SW 1271 (cell line): Measurements from ENCODE around the gene ALAS1.

Source experiments
- DNase-seq, 2 experiments: peaks; one replicate each; lab custom pipeline; 2025; lab: John Stamatoyannopoulos, UW

The ALAS1 gene

DNA sequence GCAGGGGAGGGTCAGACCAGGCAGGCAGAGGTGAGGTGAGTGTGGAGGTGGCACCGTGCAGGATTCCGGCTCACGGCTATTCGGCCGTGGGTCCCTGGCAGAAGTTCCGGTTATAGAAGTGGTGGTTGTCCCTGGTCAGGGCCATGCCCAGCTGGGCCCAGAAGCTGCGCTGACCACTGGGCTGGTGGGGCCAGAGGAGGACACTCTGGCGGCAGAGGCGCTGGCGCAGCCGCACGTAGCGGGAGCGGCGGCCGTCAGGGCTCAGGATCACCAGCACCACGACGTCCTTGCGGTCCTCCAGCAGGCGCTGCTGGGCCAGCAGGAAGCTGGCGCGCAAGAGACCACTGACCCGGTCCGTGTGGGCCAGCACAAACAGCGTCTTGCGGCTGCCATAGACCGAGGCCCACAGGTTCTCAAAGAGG is 23.2 kb downstream of the ALAS1 start:
- no peak for DNase-seq

DNA sequence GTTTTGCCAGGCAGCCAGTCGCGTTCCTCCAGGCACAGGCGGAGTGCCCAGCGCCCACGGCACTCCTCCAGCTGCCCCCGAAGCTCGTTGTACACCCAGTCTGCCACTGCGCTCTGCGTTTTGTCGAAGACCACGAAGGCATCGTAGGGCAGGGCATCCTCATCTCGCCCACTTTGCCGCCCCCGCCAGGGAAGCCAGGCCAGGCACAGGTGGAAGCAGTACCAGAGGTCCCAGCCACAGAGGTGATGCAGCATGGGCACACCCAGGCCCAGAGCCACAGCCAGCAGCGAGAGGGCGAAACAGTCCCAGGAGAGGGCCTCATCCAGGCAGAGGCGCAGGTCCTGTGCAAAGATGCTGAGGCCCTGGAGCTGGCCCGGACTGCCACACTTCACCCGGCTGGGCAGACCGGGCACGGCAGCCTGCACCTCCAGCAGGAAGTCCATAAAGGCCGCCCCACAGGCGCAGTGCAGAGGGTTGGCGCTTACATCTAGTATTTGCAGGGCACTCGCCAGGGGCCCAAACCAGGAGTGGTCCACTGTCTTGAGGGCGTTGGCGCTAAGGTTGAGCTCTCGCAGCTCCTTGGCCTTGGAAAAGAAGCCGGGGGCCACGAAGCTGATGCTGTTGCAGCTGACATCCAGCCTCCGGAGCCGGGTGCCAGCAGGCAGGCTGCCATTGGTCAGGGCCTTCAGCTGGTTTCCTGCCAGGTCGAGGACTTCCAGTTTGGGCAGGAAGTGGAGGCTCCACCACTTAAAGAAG is 23.8 kb downstream of the ALAS1 start:
- no peak for DNase-seq

DNA sequence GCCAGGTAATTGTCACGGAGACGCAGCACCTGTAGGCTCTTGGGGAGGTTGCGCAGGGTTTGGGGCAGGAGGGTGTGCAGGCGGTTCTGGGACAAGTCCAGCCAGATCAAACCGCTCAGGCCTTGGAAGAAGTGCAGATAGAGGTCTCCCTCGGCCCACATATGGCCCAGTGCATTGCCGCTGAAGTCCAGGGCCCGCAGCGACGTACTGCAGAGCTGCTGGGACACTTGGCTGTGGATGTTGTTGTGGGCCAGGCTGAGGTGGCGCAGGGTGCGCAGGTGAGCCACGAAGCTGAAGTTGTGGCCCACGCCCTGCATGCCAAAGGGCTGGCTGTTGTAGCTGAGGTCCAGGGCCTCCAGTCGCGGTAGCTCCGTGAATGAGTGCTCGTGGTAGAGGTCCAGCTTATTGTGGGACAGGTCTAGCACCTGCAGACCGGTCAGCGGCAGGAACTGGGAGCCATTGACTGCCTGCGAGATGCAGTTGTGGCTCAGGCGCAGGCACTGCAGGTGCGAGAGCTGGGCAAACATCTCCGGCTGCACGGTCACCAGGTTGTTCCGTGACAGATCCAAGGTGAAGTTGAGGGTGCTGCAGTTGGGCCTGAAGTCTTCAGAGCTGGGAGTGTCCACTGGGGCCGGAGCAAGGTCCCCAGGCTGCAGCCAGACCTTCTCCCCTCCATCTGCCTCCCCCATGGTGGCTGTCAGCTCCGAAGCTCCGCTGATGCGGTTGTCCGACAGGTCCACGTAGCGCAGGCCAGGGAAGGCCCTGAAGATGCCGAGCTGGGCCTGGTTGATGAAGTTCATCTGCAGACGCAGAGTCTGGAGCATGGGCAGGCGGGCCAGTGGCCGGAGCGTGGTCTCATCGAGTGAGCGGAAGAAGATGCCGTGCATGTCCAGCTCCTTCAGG is 24.6 kb downstream of the ALAS1 start:
- no peak for DNase-seq

DNA sequence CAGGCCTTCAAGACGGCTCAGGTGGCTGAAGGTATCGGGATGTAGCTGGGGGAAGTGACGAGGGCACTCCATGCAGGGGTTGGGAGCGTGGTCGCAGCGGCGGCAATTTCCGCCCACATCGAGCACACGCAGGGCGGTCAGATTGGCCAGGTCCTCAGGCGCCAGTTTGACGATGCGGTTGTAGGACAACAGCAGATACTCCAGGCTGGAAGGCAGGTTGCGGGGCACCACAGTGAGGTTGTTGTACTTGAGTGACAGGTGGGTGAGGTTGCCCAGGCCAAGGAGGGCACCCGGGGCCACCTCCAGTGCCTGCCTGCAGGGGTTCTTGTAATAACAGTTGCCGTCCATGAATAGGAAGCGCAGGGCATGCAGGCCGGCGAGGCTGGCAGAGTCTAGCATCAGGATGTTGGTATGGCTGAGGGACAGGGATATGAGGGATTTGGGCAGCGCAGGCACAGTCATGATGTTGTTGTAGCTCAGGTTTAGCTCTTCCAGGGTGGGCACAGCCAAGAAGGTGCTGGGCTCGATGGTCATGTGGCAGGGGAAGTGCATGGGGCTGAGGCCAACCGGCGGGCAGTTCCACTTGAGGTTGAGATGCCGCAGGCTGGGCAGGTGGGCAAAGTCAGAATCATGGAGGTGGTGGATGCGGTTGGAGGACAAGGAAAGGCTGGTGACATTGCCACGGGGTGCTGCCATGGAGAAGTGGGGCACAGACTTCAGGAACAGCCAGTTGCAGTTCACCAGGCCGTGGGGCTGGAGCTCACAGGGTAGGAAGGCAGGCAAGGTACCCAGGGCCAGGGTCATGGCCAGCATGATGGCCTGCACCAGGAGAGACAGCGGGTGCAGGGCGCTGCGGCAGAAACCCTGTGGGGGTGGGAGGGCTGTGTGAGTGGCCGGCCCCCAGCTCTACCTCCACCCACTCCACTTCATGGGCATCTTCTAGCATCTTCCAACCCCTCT is 25.8 kb downstream of the ALAS1 start:
- no peak for DNase-seq

DNA sequence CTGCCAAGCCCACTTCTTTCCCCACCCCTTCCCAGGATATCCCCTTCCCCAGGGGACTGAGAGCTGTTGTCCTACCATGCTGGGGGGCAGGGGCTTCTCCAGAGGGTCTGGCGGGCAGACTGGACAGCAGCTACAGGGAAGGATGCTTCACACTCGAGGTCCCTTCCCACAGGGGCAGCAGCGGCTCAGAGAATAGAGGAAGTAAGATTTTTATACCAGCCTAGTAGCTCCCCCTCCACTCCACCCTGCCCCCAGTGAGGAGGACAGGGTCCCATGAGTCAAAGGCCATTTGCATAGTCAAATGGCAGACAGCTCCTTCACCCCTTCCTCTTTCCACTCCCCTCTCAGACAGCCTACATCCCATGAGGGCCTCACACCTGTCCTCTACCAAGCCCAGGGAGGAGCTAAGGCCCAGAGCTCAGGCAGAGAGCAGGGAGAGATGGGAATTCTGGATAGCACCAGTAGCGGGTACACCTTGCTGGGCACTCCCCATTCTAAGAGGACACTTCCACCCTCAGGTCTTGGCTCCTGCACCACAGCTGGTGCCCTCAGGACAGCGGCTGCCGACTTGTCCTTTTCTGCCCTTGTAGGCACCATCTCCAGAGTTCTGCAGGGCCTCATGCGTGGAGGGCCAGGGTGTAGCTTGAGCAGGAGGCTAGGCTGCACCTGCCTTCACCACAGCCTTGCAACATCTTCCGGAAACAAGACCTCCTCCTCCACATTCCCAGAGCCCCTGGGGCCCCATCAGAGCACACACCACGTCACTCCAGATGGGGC is 27.7 kb downstream of the ALAS1 start, which contains the start of gene TLR9:
TSS of gene TLR9 (minus strand) at position 194 of the 777 bp plus-strand sequence. CDS start at position 78, 116 bp downstream.
- no peak for DNase-seq

DNA sequence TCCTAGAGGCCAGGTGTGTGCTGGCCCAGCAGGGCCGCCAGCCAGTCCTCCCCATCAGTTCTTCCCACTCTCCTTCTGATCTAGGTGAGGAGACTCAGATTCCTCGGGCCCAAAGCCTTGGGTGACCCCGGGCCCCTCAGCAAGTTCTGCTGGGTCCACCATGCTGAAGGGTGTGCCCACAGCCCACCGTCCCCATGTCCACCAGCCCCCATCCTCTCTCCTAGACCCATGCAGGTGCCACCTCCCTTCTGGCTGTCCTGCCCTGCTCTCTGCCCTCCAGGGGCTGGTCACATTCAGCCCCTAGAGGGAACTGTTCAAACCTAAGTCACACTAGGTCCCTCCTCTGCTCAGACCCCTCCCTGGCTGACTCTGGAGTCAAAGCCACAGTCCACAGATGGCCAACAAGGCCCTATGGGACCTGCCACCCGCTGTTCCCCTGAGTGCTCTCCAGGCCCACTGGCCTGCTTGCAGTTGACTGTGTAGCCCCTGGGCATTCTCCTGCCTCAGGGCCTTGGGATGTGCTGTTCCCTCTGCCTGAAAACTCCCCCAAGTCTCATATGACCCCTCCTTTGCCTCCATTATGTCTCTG is 28.4 kb downstream of the ALAS1 start:
- DNase-seq, result no peak

DNA sequence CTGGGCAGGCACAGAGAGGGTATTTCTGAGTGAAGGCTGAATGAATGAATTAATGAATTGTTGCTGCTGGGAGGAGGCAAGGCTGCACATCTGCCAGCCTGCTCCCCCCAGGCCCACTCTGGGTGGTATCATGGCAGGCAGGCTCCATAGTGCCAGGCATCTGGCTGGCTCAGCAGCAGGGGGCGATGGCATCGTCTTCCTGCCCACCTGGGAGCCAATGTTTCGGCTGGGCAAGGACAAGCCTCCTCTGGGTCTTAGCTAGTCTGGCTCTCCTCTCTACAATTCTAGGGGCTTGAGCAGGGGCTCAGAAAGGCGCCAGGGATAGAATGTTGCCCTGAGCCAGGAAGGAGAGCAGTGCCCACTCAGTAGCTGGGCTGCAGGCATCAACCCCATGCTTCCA is 29.2 kb downstream of the ALAS1 start:
- no peak for DNase-seq

DNA sequence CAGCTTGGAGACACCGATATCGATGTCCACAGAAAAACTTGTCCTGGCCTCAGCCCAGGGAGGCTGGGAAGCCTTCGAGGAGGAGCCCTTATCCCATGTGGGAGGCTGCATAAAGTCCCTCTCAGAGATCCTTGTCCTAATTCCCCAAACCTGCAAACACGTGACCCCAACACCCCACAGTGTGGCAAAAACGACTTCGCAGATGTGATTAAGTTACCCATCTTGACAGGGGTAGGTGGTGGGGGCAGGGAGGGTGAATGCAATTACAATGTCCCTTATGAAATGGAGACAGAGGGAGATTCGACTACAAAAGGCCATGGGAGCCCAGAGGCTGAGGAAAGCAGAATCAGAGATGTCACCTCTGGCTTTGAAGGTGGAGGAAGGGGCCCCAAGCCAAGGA is 29.8 kb downstream of the ALAS1 start:
- DNase-seq, result no peak

DNA sequence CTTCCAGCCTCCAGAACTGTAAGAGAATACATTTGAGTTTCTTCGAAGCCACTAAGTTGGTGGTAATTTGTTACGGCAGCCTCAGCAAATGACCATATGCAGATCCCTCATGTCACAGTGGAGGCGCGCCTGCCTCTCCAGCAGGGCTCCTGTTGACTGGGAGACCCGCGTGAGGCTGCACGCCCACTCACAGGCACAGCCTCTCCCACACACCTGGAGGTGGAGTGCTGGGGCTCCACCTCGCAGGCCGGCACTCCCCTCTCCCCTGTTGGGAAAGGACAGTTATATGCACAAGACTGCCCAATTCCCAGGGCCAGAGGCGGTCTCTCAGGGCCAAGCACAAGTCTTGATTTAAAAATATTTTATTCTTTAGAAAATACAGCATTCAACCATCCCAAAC is 30.3 kb downstream of the ALAS1 start:
- DNase-seq, result no peak

DNA sequence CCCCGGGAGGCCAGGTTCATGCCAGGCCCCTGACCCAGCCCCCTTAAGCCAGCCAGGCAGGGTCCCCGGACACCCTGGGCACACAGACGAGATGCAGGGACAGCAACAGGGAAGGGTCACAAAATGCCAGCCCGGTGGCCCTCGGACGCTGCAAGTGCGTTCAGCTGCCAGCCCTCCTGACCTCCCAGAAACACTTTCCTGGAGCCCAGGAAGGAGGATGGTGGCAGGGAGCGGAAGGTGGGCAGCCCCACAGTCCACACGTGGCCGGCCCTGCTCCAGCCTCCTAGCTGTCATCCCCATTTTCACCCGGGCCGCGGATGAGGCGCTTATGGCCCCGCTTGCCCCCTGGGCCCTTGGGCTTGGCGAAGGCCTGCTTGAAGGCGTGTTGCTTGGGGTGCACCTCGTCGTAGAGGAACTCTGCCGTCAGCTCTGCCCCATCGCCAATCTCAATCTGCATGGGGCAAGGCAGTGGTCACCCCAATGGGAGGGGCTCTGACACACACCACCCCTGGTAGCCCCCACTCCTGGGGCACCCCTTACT is 30.9 kb downstream of the ALAS1 start:
- DNase-seq, result no peak

DNA sequence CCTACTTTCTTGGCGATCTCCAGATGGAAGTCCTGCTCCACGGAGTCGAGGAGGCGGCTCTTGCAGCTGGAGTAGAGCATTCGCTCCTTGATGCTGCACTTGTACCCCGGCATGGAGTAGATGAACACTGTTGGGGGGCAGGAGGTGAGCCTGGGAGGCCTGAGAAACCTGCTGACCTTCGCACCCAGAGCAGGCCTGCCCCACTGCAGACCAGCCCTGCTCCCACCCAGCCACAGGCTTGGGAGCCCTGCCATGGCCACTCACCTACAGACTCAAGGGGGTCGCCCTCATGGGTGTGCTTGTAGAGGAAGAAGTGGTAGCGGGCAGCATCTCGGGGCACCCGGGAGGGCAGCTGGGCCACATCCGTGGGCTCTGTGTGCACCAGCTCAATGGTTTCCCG is 31.7 kb downstream of the ALAS1 start:
- no peak for DNase-seq

DNA sequence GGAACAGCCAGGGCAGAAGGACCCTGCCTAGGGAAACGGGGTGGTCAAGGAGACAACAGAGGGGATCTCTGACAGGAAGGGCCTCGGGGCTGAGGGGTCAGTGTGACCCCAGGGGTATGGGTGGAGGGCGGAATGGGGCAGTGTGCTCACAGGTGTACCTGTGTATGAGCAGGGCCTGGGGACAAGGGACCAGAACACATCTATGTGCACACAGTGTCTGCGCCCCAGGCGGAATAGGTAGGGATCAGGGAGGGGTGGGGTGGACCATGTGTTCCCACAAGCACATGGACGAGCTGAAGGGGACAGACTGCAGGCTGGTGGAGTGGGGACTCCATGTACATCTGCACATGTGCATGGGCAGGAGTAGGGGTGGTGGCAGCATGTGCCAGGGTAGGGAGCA is 32.5 kb downstream of the ALAS1 start:
- DNase-seq, result no peak

DNA sequence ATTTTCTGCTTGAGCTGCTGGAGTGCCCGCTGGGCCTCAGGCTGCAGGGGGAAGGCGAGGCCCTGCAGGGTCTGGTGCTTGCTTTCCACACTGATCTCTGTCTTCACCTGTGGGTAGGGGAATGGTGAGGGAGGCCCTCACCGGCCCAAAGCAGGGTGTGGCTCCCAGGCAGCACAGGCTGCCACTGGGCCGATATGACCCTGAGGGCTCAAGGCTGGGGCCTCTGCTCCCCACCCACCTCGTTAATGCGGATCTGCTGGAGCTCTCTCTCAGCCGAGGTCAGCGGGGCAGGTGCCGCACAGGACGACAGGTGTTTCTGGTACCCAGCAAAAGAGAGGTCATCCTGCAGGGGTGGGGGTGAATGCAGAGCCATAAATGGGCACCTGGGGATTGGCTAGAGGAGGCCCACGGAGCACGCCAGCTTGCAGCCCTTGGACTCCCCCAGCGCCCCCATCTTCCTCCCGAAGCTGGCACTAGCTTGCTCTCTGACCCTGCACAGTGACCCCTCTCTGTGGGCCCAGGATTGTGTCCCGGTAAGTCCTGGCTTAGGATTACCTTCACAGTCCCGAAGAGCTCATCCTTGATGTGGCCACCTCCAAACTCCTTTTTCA is 33.0 kb downstream of the ALAS1 start:
- no peak for DNase-seq

DNA sequence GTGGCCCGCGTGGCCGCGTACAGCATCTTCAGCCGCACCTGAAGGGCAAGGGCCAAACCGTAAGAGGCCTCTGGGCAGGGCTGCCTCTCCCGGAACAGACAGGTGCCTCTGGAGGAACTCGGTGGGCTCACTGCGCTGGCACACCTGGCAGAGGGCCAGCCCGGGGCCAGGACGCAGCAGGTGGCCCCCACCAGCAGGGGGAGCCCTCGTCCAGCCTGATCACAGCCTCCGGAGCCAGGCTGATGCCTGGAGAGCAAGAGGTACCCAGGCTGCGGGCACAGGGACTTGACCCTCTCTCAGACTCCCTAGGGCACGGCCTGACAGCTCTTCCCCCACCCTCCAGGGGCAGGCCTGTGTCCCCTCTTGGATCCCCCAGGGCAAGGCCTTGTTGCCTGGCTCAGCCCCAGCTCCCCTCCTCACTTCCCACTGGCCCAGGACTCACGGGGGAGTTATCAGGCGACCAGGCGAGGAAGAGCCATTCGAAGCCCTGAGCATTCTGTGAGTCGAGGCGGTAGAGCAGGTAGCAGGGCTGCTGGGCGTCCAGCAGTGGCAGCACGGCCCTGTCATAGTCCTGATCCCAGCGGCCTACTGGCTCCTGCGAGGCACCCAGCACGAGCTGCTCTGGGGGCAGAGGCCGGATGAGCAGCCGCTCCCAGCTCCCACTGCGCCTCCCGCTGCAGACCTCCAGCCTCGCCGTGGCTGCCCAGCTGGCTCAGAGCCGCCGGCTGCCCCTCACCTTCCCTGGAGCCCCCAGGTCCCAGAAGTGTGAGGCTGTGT is 33.7 kb downstream of the ALAS1 start:
- no peak for DNase-seq

DNA sequence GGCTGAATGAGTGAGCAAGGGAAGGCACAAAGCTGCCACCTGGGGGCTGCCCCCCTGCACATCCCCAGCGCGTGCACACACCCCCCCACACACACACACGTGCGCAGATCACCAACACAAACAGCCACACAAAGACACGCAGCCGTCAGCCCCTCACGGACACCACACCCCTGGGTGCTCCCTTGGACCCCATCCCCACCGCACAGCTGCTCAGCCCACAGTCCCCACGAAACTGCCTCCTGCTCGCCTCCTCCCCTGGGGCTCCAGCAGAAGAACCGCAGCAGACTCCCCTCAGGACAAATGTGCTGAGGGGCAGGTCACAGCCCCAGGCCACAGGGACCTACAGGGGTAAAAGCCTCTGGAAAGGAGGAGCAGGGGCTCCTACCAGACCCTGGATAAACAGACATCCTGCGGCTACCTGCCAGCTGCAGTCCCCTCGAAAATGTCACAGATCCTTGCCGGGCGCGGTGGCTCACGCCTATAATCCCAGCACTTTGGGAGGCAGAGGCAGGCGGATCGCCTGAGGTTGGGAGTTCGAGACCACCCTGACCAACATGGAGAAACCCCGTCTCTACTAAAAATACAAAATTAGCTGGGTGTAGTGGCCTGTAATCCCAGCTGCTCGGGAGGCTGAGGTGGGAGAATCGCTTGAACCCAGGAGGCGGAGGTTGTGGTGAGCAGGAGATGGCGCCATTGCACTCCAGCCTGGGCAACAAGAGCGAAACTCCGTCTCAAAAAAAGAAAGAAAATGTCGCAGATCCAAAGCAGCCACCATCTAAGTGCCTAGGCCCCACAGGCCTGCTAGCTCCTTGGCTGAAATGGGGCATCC is 34.5 kb downstream of the ALAS1 start:
- no peak for DNase-seq

DNA sequence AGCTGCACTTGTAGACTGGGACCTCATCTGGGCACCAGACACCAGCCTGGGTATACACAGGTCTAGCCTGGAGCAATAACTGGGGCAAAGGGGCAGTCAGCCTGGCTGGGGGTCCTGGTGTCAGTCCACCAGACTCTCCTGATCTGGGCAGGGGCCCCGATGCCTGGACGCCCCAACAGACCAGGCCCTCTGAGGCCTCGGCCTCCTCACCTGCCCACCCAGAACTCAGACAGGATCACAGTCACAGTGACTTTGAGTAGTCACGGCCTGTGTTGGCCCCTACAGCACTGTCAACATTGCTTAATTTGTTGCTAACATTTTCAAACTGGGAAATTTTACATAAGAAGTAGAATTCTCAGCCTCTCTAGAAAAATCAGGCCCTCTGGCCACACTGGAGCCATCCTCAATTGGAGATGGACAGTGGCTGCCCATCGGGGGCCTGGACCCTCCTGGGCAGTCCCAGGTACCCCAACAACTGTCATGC is 35.2 kb downstream of the ALAS1 start:
- DNase-seq, result no peak

DNA sequence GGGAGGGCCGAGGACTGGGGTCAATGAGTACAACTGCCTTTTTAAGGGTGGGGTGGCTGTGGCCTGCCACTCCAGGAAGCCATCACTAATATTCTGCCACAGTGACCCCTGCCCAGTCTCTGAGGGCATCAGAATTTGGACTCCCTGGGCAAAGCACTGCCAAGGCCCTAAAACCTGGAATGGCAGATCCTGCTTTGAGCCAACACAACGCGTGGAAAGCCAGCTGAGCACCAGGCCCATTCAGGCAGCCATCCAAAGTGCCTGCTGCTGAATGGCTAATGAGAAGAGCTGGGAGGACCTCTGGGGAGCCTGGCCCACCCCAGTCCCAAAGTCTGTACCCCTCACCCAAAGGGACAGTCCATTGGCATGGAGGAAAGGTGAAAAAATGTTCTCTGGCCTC is 36.0 kb downstream of the ALAS1 start:
- no peak for DNase-seq
